ENCODE measurements around the gene CHST1.

CHST1 gene

GRCh38 chr11:45676522-45677095 is 11.2 kb upstream of the CHST1 start:
- DNase-seq (ENCODE audit: low read depth): no peak
- H3K4me3 ChIP-seq (ENCODE audit: low read depth, low read length): no peak overlapping the region

DNA sequence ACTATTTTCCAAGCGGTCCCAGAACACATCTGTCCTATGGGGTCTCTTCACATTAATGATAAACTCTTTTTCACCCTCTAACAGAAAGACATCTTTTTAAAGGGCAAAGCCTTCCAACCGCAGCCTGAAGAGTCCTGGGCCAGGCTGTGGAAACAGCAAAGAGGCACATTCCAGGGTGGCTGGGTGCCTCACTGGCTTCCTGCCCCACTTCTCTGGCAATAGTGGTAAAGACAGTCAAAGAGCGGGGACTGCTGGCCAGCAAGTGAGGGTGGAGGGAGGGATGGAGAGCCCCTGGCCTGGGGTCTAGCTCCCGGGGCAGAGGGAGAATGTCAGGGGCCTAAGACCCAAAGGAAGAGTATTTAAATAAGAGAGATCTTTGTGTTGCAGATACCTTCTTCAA is 10.2 kb upstream of the CHST1 start:
- no peak for DNase-seq (ENCODE audit: low read depth)

DNA sequence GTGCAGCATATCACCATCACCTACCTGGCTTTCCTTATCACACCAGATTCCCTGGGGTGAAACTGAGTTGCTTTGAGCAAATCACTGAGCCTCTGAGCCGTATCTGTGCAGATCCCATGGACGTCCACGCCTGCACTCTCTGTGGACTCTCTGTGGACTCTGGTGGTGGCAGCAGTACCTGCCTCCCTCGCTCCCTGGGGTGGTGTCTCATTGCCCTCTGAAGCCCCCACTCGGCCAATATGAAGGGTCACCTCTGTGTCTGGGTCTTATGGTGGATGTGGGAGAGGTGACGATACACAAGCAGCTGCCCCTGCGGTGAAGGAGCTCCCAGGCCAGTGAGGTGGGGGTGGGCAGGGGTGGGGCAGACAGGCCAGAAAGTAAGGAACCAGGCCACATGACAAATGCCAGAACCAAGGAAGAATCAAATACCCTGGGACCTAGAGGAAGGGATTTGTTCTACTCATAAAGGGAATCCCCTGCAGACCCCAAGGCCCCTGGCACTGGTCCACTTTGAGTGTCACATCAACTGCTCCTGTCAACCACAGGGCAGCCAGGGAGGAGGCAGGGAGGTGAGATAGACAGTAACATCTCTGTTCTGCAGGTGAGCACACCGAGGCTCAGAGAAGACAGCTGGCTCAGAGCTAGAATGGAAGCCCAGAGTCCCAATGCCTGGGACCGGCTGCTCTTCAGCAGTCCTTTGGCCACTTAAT is 9.2 kb upstream of the CHST1 start:
- no peak for DNase-seq (ENCODE audit: low read depth)
- H3K4me3 ChIP-seq (ENCODE audit: low read depth, low read length): no peak overlapping the region

More for the DNA sequence above, 10.2 kb upstream of the CHST1 start:
- no peak overlapping the region for H3K4me3 ChIP-seq (ENCODE audit: low read depth, low read length)

DNA sequence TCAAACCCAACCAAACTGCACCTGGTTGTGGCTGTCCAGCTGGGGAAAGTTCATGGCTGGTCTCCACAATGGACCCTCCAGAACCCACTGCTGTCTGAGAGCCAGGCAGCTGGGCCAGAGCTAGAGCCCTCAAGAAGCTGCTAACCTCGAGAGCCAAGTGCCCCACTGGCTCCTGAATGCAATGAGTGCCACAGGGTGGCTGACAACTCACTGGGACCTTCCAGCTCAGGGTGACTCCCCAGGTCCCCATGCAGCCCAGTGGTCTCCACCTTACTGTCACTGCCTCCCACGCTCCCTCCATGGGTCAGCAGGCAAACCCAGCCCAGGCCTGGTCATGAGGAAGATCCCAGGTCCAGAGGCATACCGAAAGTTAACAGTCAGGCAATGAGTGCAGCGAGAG is 8.0 kb upstream of the CHST1 start:
- H3K4me3 ChIP-seq (ENCODE audit: low read depth, low read length): no peak overlapping the region
- DNase-seq (ENCODE audit: low read depth): no peak

- no peak overlapping the region for H3K4me3 ChIP-seq (ENCODE audit: low read depth, low read length)
- no peak for DNase-seq (ENCODE audit: low read depth)
Measured at GRCh38 chr11:45672593-45672992, 7.2 kb upstream of the CHST1 start.

- no peak for DNase-seq (ENCODE audit: low read depth)
- H3K4me3 ChIP-seq (ENCODE audit: low read depth, low read length): no peak overlapping the region
Measured at GRCh38 chr11:45671246-45672171, 6.1 kb upstream of the CHST1 start.

DNA sequence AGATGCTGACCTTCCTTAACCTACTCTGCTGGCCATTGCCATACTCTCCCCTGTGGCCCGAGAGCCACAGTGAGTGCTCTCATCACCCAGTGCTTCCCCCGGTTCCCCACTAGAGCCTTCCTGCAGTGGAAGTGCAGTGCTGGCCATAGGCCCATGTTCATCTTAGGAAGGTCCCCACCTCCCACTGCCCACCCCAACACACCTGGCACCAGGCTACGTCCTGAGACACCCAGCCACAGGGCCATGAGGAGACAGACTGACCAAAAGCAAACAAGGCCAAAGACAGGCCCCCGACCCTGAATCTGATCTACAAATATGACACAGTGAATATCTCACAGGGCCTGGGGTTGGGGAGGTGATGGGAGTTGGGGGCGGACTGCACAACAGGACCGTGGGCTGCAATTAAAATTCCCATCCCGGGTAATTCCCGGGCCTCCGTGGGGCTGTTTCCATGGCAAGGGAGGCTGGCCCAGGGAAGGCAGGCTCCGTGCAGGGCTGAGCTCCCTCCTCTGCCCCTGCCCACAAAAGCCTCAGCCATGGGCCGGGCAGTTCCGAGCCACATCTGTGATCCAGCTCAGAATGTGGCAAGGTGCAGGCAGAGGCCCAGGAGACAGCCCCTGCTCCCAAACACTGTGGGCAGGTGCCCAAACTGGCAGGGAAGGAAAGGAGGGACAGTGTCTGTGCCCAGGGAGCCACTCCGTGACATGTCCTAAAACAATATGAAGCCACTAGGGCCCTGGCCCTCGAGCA is 5.1 kb upstream of the CHST1 start:
- H3K4me3 ChIP-seq (ENCODE audit: low read depth, low read length): no peak overlapping the region
- DNase-seq (ENCODE audit: low read depth): no peak

GRCh38 chr11:45669956-45670355 is 4.5 kb upstream of the CHST1 start:
- DNase-seq (ENCODE audit: low read depth): no peak
- no peak overlapping the region for H3K4me3 ChIP-seq (ENCODE audit: low read depth, low read length)

DNA sequence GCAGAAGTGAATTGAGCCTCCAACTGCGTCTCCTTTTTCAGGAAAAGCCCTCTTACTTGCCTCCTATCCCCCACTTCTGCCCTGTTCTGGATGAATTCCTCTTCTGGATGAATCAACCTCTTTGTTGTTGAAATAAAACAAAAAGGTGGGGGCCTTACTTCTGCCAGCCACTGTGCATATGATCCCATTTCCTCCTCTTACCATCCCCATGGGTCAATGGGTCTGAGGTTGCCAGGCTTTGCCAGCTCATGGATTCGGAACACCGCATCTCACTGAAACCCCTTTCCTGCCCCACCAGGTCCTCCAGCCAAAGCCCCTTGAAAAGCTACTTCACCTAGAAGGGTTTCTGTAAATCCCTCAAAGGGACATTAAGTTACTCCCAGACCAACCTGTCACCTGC is 3.7 kb upstream of the CHST1 start:
- H3K4me3 ChIP-seq (ENCODE audit: low read depth, low read length): no peak overlapping the region
- no peak for DNase-seq (ENCODE audit: low read depth)

DNA sequence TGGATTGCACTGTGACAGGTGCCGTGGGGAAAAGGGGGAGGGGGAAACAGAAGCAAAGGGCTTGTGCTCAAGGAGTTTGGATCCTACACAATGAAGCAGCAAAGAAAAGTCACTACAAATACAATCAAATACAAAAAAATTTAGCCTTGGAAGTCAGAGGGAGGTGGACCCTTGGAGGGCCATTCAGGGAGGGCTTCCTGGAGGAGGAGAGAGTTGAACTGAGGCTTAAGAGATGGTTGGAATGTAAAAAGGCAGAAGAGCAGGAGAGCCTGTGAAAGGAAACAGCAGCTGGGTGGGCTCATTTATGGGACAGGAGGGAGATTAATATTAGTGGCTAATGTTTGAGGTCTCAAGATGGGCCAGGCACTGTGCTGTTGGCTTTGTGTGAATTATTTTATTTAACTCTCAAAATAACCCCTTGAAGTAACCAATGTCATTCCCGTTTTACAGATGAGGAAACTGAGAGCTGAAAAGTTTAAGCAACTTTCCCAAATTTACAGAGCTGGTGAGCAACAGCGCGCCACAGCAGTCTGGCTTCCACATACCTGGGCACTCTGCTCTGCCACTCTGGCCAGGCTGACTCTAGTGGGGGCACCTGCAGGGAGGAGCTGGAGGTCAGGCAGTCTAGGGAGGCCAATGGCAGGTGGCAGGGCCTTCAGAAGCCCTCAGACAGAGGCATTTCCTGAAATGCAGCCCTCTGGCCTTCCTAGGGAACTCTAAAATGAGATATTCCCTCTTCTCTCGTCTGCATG is 2.7 kb upstream of the CHST1 start:
- no peak overlapping the region for H3K4me3 ChIP-seq (ENCODE audit: low read depth, low read length)

DNA sequence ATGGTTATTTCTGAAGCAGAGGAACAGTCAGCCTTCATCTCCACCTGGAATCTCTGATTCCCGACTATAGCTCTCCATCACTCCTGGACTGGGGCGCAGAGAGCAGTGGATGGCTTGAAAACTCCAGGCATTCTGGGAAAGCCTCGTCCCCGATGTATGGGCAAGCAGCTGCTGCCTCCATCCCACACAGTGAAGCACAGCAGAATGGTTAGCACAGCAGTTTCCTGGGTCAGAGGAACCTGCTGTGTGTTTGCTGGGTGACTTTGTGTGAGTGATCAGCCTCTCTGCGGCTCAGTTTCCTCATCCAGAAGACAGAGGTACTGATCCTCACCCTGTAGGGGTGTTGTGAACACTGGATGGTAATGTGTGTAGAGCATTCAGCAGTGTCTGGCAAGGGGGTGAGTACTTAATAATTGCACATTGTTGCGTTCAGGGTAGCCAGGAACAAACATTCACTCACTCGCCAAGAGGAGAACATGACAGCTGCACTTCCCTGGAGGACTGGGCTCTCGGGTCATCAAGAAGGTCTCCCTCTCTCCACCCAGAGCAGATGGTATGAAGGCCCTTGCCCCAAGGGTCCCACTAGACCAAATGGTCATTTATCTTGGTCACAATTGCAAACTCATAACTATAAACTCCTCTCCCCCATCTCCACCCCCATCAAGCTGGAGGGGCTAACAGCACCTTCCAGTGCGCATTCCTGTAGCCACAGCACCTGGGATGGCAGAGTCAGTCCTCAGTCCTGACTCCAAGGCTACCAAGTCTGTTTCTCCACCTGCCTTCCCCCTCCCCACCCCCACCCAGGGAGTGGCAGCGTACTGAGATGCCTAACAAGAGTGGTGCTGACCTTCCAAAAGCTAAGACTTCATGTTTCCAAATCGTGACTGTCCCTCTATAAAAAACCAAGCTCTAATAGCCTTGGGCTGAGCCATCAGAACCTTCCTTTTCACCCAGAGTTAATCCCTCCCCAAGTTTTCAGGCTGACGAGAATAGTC is 1.5 kb upstream of the CHST1 start:
- no peak for DNase-seq (ENCODE audit: low read depth)
- no peak overlapping the region for H3K4me3 ChIP-seq (ENCODE audit: low read depth, low read length)

More for the DNA sequence above, 2.7 kb upstream of the CHST1 start:
- no peak for DNase-seq (ENCODE audit: low read depth)

GRCh38 chr11:45665933-45666647 is 668 bp upstream of the CHST1 start:
- no peak for DNase-seq (ENCODE audit: low read depth)
- H3K4me3 ChIP-seq (ENCODE audit: low read depth, low read length): peak overlapping the region; percentile 61

GRCh38 chr11:45664376-45665205 is 831 bp downstream of the CHST1 start:
- DNase-seq (ENCODE audit: low read depth): no peak
- peak overlapping the region; percentile 61 for H3K4me3 ChIP-seq (ENCODE audit: low read depth, low read length)

DNA sequence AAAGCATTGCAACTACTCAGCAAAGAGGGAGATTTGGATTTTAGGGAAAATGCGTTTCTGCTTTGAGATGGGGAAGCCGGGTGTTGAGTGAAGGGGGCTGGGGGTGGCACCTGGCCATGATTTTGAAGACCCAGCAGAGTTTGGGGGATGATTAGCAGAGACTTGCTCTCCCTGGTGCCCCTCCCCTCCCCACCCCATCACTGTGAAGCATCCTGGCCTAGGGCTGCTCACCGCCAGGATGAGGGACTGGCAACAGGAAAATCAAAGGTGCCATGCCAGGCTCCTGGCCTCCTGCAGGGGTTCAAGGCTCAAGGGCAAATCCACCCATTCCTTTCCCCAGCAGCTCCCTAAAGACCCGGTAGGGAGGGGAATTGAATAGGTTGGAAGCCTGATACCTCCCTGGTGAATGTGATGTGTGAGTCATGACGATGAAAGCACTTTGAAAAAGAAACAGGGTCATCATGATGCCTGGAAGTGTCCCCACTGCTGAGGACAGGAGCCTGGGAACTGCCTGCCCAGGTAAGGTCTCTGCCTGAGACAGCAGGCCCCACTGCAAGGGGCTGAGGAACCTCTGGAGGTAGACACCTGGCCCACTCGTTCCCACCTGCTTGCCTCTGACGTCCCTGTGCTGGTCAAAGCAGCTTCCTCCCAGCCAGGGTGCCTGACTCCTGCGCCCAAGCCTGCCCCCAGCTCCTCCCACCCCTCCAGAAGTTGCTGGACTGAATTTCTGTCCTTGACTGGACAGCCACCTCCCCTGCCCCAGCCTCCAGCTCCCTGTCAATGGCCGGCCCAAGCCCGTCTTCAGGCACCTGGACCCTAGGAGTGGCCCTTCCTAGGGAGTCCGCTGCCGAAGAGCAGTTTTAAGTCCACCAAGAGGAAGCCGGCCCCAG is 1.7 kb downstream of the CHST1 start:
- DNase-seq (ENCODE audit: low read depth): no peak
- H3K4me3 ChIP-seq (ENCODE audit: low read depth, low read length): peak overlapping the region; percentile 61

DNA sequence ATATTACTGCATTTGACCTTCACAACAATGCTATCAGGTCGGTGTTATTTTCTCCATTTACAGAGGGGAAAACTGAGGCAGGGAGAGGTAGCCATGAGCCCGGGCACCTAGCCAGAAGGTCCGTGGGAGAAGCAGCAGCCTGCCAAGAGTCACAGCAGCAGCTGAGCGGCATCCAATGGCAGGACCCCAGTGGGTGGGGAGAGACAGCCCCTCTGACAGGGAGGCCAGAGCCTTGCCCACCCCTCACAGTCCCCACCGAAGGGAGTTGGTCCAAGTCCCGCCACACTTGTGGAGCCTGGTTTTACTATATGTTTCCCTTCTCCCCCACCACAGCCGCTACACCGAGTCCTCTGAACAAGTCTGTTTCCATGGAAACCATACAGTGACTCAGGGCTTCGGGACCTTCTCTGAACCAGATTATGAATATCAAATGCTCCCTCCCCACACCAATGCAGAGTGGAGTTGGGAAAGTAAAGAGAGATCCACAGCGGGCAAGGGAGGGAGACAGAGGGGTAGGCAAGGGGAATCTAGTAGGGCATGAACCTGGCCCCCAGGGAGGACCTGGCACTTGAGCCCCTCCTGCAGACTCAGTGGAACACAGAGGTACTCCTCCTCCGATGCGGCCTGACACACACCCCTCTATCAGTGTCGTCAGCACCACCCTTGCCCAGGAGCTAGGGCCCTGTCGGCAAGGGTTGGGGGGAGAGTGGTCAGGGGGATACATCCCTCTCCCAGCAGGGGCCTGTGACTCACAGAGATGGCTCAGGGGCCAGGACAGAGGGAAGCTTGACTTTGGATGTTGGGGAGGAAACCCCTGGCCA is 2.5 kb downstream of the CHST1 start:
- H3K4me3 ChIP-seq (ENCODE audit: low read depth, low read length): peak overlapping the region; percentile 14
- peak; percentile 71 for DNase-seq (ENCODE audit: low read depth)

Measured in skeletal muscle cell (primary cell).